Left ventricle myocardium inferior (tissue), 1 donor: ENCODE results near the gene NFKBIE. TPM values are rescaled to one million over a fixed set of nuclear protein-coding genes. Genes with fewer than 3 reads are reported as not detected.
A peak's percentile ranks its signal among the peaks of the same experiment; 100 is the strongest.

Source experiments
- DNase-seq: peaks from one replicate; pipeline ENCODE4 v3.0.0-alpha.2; 2020
- H3K27ac ChIP-seq: fragments of 200-600 bp; replicated peaks from 2 replicates; pipeline ENCODE4 v1.8.0; 2021
- H3K27me3 ChIP-seq: fragments of 200-600 bp; 2 replicates; pipeline ENCODE4 v1.8.0; 2021; ENCODE audit warnings: low read depth
- H3K36me3 ChIP-seq: fragments of 200-600 bp; 2 replicates; pipeline ENCODE4 v1.8.0; 2021
- H3K4me1 ChIP-seq: fragments of 200-600 bp; 2 replicates; pipeline ENCODE4 v1.8.0; 2021
- H3K4me3 ChIP-seq: fragments of 200-600 bp; 2 replicates; pipeline ENCODE4 v1.8.0; 2021; ENCODE audit warnings: mild to moderate bottlenecking, moderate library complexity
- H3K9me3 ChIP-seq: fragments of 200-600 bp; replicated peaks from 2 replicates; pipeline ENCODE4 v1.8.0; 2021
- CTCF ChIP-seq: fragments of 200-600 bp; IDR thresholded peaks from 2 replicates; pipeline ENCODE4 v1.8.0; 2021; ENCODE audit warnings: antibody characterized with exemption, mild to moderate bottlenecking, borderline replicate concordance
- intact Hi-C: fragments of 100-400 bp; cut with micrococcal nuclease; formaldehyde crosslinking; loops from one replicate; pipeline ENCODE4 v1.11.0; 2022
- total RNA-seq: library from RNA; stranded (reverse); fragmentation: NEBNext Ultra II Directional; extraction: Animal tissue kit (Norgen Biotek cat#: 25700); gene quantifications from one replicate; pipeline ENCODE4 v1.2.1, GENCODE V29; 2021
- donor health status: DM: no; HTN: yes; CAD: no; lungs with severe emphysema.

Gene NFKBIE
- total RNA-seq, 1 donor from 2014 or later, result 2.1 TPM

DNA sequence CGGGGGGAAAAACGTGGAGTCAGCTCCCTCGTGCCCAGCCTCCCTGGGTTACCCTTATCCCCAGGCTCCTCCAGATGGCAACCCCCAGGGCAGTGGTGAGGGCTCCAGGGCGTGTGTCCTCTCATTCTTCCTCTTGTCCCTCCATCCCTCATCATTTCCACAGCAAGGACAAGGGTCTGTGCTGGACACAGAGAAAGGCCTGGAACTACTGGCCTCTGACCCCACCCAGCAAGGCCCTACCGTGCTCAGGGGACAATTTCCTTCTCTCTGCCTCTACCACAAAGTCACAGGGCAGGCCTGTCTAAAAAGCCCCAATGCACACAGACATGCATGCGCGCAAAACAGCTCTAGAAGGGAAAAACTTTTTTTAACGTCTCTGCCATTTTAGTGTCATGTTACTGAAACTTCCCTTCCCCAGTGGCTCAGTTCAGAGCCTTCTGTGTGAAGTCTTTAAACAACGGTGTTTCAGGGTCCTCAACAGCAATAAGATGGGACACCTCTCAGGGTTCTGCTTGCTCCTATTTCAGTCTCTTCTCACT lies 7.0 kb downstream of the NFKBIE start:
- Histone ChIP-seq H3K9me3 (no peaks in the 10 kb centered on the region), H3K36me3 (peaks cover 36% of the 10 kb centered on the region), H3K4me3 (no peak overlapping the region), H3K4me1 (peaks cover 55% of the 10 kb centered on the region), H3K27me3 (no peaks in the 10 kb centered on the region), H3K27ac (peak overlapping the region; percentile 96)
- intact Hi-C loops, result no loop called here
- TF ChIP-seq CTCF, result no peak
- DNase-seq, result no peak

DNA sequence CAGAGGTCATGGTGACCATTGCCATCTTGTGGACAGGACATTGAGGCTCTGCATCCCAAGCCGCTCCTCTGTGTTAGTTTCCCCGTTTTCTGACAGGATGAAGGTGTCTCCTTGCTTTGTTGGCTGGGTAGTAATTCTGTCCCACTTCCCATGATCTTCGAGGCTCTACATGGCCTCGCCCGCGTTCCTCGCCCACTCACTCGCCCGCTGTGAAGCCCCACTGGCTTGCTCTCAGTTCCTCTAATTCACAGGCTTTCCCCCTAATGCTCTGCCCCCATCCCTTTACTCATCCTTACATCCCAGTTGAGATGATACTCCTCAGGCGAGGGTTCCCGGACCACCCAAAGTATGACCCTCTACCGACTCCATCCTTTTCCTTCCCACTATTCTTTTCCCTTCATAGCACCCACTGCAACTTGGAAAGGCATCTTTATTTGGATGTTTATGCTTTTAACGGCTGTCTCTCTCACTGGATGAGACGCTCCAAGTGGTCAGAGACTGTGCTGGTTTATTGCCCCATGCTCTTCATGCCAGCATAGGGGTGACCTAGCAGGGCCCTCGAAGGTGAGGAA lies 7.5 kb downstream of the NFKBIE start:
- H3K4me1 ChIP-seq, result peaks cover 55% of the 10 kb centered on the region
- intact Hi-C loops, result no loop called here
- H3K27me3 ChIP-seq, result no peaks in the 10 kb centered on the region
- peak overlapping the region; percentile 96 for H3K27ac ChIP-seq
- peak; percentile 35 for TF ChIP-seq CTCF
- no peaks in the 10 kb centered on the region for H3K9me3 ChIP-seq
- peak overlapping the region; percentile 99 for H3K4me3 ChIP-seq
- no peak for DNase-seq
- peaks cover 41% of the 10 kb centered on the region for H3K36me3 ChIP-seq

DNA sequence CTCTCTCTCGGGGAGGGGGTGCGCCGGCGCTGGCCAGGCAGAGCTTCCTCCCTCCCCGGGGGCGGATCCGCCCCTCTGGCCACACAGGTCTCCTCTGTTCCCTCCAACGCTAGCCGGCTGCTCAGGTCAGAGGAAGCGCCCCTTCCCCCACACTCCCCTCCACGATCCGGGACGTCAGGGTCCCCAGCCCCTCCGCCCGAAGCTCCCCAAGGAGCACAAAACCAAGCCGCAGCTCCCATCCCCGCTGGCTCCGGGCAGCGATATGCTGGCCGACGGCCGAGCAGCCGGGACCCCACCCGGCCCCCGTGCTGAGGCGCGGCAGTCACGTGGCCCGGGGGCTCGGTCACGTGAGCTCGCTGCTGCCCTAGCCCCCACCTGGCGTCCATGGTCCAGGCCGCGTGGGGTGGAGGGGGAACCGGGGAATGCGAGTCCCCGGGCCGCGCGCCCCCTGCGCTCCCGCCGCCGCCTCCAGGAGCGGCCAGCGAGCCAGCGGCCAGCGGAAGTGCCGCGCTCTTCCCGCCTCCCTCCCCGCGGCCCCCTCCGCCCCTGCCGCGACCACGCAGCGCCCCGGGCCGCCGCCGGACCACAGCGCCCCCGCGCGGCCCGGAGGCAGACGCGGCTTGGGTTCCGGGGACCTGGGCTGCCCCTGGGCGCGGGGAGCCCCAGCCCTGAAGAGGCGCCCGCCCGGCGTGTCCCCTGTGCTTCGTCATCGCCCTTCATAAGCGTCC lies 8.2 kb downstream of the NFKBIE start, which contains the start of gene SLC35B2:
SLC35B2 (minus strand) TSS at position 504 of the 728 bp plus-strand sequence; CDS start at position 386, 118 bp downstream.
- H3K36me3 ChIP-seq, result peaks cover 48% of the 10 kb centered on the region
- intact Hi-C loops, result no loop called here
- peaks cover 55% of the 10 kb centered on the region for H3K4me1 ChIP-seq
- H3K9me3 ChIP-seq, result no peaks in the 10 kb centered on the region
- peak; percentile 88 for TF ChIP-seq CTCF
- H3K27ac ChIP-seq, result peak within 1 kb of the TSS; percentile 96
- peak; percentile 65 for DNase-seq
- peak within 1 kb of the TSS; percentile 99 for H3K4me3 ChIP-seq
- H3K27me3 ChIP-seq, result no peaks in the 10 kb centered on the region

DNA sequence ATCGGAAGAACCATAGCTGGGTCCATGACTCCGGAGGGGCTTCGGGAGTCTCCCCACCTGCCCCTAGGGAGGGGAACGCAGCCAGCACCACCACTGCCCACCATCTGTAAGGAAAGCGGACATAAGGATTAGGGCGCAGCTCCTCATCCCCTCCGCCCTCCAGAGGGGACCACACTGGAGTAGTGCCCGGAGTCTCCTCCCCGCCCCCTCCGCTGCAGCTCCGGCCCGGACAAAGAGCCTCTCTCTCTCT lies 8.7 kb downstream of the NFKBIE start:
- H3K36me3 ChIP-seq, result peaks cover 53% of the 10 kb centered on the region
- H3K27me3 ChIP-seq, result no peaks in the 10 kb centered on the region
- H3K4me3 ChIP-seq, result peak overlapping the region; percentile 99
- no peak for DNase-seq
- H3K4me1 ChIP-seq, result peaks cover 60% of the 10 kb centered on the region
- H3K9me3 ChIP-seq, result no peaks in the 10 kb centered on the region
- TF ChIP-seq CTCF, result no peak
- intact Hi-C loops, result no loop called here
- peak overlapping the region; percentile 96 for H3K27ac ChIP-seq

DNA sequence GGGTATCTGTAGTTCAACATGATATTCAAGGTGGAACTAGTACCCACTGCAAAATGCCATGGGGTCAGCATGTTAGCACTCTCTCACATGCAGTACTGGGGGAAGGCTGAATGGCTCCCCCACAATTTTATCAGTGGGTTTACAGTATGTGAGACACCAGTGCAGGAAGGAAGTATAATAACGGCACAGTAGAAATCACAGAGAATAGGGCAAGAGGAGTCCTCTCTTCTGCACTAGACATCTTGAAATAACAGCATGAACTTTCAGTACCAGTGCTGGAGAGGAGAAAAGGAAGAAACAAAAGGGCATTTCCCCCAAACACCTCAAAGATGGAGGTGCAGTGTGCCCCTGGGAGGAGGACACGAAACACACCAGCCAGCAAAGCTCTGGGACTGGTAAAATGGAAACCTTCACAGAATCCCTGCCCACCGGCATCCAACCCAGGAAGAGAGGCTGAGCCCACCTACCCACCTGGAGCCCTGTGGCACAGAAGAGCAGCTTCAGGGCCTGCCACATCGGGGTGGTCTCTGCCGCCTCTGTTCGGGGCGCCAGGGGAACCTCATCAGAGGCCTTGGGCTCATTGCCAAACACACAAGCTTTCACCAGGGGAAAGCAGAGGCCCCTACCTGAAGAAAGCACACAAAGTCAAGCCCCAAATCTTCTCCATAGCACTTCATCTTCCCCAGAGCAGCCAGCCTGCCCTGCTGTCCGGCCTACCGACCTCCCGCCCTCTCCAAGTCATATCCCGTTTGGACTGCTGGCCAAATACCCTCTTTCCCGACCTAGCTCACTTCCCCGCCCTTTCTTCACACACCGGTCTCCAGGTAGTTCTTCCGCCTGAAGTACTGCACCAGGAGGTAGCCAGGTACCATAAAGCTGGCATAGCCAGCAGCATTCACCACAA lies 9.2 kb downstream of the NFKBIE start:
- Histone ChIP-seq H3K27ac (peak overlapping the region; percentile 96), H3K27me3 (no peaks in the 10 kb centered on the region), H3K4me1 (peaks cover 66% of the 10 kb centered on the region), H3K4me3 (peak overlapping the region; percentile 99), H3K36me3 (peaks cover 59% of the 10 kb centered on the region), H3K9me3 (no peaks in the 10 kb centered on the region)
- no peak for DNase-seq
- TF ChIP-seq CTCF, result no peak
- intact Hi-C loops, result no loop called here
